ENCODE results near the gene PLA2G4A. TPM values are rescaled to one million over a fixed set of nuclear protein-coding genes. Genes with fewer than 3 reads are reported as not detected.

PLA2G4A gene
- total RNA-seq, 2 experiments from 2014 or later = not detected

DNA sequence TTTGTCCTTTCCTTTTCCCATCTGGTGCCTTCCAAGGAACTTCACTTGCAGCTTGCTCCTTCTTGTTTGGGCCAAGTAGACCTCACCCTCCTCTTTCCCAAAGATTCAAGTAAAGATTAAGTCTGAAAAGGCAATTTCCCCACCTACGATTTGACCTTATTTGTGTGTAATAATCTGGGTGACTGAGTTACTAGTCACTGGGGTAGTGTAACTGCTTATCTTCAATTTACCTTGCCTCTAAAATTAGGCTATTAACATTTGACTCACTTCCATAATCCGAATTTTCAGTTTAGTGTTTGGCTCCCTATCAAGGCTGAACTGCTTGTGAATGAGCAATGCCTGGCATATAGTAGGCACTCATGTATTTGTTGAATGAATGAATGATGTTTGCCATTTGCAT, 59.6 kb downstream of the PLA2G4A start:
- Histone ChIP-seq H3K36me3 (ENCODE audit: insufficient read depth, low read length) (no peaks in the 10 kb centered on the region), H3K27me3 (ENCODE audit: control insufficient read depth in 1 of 2, insufficient read depth in 2 of 2, low read length in 2 of 2) (no peaks in the 10 kb centered on the region), H3K27ac (ENCODE audit: low read depth in 1 of 2, low read length in 2 of 2) (no peak overlapping the region), H3K4me1 (ENCODE audit: insufficient read depth, low read length) (no peaks in the 10 kb centered on the region), H3K9me3 (ENCODE audit: control insufficient read depth in 1 of 2, insufficient read depth in 1 of 2, low read length in 2 of 2) (no peaks in the 10 kb centered on the region), H3K4me3 (ENCODE audit: low read length) (no peak overlapping the region)
- ChIA-PET POLR2A (no interaction called here), CTCF (no interaction called here)
- TF ChIP-seq, protein P1, sequence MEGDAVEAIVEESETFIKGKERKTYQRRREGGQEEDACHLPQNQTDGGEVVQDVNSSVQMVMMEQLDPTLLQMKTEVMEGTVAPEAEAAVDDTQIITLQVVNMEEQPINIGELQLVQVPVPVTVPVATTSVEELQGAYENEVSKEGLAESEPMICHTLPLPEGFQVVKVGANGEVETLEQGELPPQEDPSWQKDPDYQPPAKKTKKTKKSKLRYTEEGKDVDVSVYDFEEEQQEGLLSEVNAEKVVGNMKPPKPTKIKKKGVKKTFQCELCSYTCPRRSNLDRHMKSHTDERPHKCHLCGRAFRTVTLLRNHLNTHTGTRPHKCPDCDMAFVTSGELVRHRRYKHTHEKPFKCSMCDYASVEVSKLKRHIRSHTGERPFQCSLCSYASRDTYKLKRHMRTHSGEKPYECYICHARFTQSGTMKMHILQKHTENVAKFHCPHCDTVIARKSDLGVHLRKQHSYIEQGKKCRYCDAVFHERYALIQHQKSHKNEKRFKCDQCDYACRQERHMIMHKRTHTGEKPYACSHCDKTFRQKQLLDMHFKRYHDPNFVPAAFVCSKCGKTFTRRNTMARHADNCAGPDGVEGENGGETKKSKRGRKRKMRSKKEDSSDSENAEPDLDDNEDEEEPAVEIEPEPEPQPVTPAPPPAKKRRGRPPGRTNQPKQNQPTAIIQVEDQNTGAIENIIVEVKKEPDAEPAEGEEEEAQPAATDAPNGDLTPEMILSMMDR (IDR thresholded peaks at IDR 0.05) = no peak
- no peaks in the 10 kb centered on the region for H3K27me3 Mint-ChIP-seq
- no peak overlapping the region for H3K27ac Mint-ChIP-seq
- H3K36me3 Mint-ChIP-seq (ENCODE audit: low read depth) = no peaks in the 10 kb centered on the region
- DNase-seq (no peak), ATAC-seq (ENCODE audit: poor library complexity) (no peak)
- peaks cover 14% of the 10 kb centered on the region for H3K9me3 Mint-ChIP-seq
- intact Hi-C loops (cut with DNase I, micrococcal nuclease) = no loop called here
- H3K4me1 Mint-ChIP-seq (ENCODE audit: low read depth) = no peaks in the 10 kb centered on the region
- no peak overlapping the region for H3K4me3 Mint-ChIP-seq

DNA sequence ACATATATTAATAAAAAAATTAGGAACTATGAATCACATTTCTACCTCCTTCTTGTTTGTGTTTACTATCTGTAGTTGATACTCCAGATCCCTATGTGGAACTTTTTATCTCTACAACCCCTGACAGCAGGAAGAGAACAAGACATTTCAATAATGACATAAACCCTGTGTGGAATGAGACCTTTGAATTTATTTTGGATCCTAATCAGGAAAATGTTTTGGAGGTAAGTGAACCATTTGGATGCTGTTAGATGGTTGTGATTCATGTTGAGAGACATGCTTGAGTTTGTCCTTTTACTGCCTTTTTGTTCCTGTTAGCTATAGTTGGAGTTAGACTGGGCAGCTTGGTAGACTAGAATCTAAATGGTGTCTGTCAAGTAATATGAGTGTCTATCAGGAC, 64.2 kb downstream of the PLA2G4A start:
- no peaks in the 10 kb centered on the region for H3K4me1 ChIP-seq (ENCODE audit: insufficient read depth, low read length)
- POLR2A ChIA-PET = no interaction called here
- H3K4me3 ChIP-seq (ENCODE audit: low read length) = no peak overlapping the region
- Mint-ChIP-seq H3K27me3 (no peaks in the 10 kb centered on the region), H3K4me3 (no peak overlapping the region), H3K9me3 (peaks cover 2% of the 10 kb centered on the region), H3K27ac (no peak overlapping the region), H3K4me1 (ENCODE audit: low read depth) (no peaks in the 10 kb centered on the region), H3K36me3 (ENCODE audit: low read depth) (no peaks in the 10 kb centered on the region)
- intact Hi-C loops (cut with DNase I, micrococcal nuclease) = no loop called here
- DNase-seq = no peak
- no peaks in the 10 kb centered on the region for H3K27me3 ChIP-seq (ENCODE audit: control insufficient read depth in 1 of 2, insufficient read depth in 2 of 2, low read length in 2 of 2)
- TF ChIP-seq, protein P1 (IDR thresholded peaks at IDR 0.05) = no peak
- no peaks in the 10 kb centered on the region for H3K36me3 ChIP-seq (ENCODE audit: insufficient read depth, low read length)
- CTCF ChIA-PET = no interaction called here
- ATAC-seq (ENCODE audit: poor library complexity) = no peak
- H3K9me3 ChIP-seq (ENCODE audit: control insufficient read depth in 1 of 2, insufficient read depth in 1 of 2, low read length in 2 of 2) = no peaks in the 10 kb centered on the region
- no peak overlapping the region for H3K27ac ChIP-seq (ENCODE audit: low read depth in 1 of 2, low read length in 2 of 2)

GRCh38 chr1:186894415-186894814, 65.7 kb downstream of the PLA2G4A start:
- CTCF ChIA-PET = no interaction called here
- Mint-ChIP-seq H3K27ac (no peak overlapping the region), H3K4me3 (no peak overlapping the region), H3K36me3 (ENCODE audit: low read depth) (no peaks in the 10 kb centered on the region), H3K9me3 (peaks cover 2% of the 10 kb centered on the region), H3K27me3 (no peaks in the 10 kb centered on the region), H3K4me1 (ENCODE audit: low read depth) (no peaks in the 10 kb centered on the region)
- H3K36me3 ChIP-seq (ENCODE audit: insufficient read depth, low read length) = no peaks in the 10 kb centered on the region
- intact Hi-C loops (cut with DNase I, micrococcal nuclease) = no loop called here
- H3K4me1 ChIP-seq (ENCODE audit: insufficient read depth, low read length) = no peaks in the 10 kb centered on the region
- POLR2A ChIA-PET = no interaction called here
- no peak for ATAC-seq (ENCODE audit: poor library complexity)
- DNase-seq = no peak
- no peak overlapping the region for H3K27ac ChIP-seq (ENCODE audit: low read depth in 1 of 2, low read length in 2 of 2)
- H3K9me3 ChIP-seq (ENCODE audit: control insufficient read depth in 1 of 2, insufficient read depth in 1 of 2, low read length in 2 of 2) = no peaks in the 10 kb centered on the region
- no peaks in the 10 kb centered on the region for H3K27me3 ChIP-seq (ENCODE audit: control insufficient read depth in 1 of 2, insufficient read depth in 2 of 2, low read length in 2 of 2)
- TF ChIP-seq, protein P1 (IDR thresholded peaks at IDR 0.05) = no peak
- H3K4me3 ChIP-seq (ENCODE audit: low read length) = no peak overlapping the region

All from CD4-positive, alpha-beta T cell (primary cell).